Activated CD8-positive, alpha-beta memory T cell treated with anti-CD3 and anti-CD28 coated beads, Interleukin-2, amount 10 ng/mL, durations not matched to agents 7 days and 5 days (primary cell): ENCODE measurements around the gene LRRC3. TPM values are rescaled to one million over a fixed set of nuclear protein-coding genes. Genes with fewer than 3 reads are reported as not detected.

Experiments
- ATAC-seq: fragments of 150-1000 bp; cut with Tn5 transposase; one replicate; pipeline ENCODE4 v1.10.0; 2021; ENCODE audit warnings: moderate library complexity
- CTCF ChIA-PET: fragments of 350-600 bp; sonication (Branson Sonifier 250); formaldehyde crosslinking; loops from one replicate; lab custom pipeline; 2021; ENCODE audit warnings: antibody characterized with exemption; lab: Charles Lee
- DNase-seq: peaks from one replicate; pipeline ENCODE4 v3.0.0-alpha.2; 2020
- H3K27ac Mint-ChIP-seq: one replicate; pipeline ENCODE4 v1.8.0; 2021; ENCODE audit warnings: mild to moderate bottlenecking, mixed read lengths
- H3K27me3 Mint-ChIP-seq: one replicate; pipeline ENCODE4 v1.8.0; 2021; ENCODE audit warnings: mixed read lengths
- H3K36me3 Mint-ChIP-seq: one replicate; pipeline ENCODE4 v1.8.0; 2021; ENCODE audit warnings: mild to moderate bottlenecking, mixed read lengths
- H3K4me1 Mint-ChIP-seq: one replicate; pipeline ENCODE4 v1.8.0; 2021; ENCODE audit warnings: mixed read lengths
- H3K4me3 Mint-ChIP-seq: one replicate; pipeline ENCODE4 v1.8.0; 2021; ENCODE audit warnings: mild to moderate bottlenecking, moderate library complexity, mixed read lengths
- H3K9me3 Mint-ChIP-seq: one replicate; pipeline ENCODE4 v1.8.0; 2022; ENCODE audit warnings: low read depth, mixed read lengths
- total RNA-seq, 2 experiments: library from RNA; stranded (reverse); gene quantifications; one replicate each; pipeline ENCODE4 v1.2.3, GENCODE V29; 2021

Gene LRRC3
- total RNA-seq, 2 experiments from 2014 or later, result 2.3 to 3.9 TPM

DNA sequence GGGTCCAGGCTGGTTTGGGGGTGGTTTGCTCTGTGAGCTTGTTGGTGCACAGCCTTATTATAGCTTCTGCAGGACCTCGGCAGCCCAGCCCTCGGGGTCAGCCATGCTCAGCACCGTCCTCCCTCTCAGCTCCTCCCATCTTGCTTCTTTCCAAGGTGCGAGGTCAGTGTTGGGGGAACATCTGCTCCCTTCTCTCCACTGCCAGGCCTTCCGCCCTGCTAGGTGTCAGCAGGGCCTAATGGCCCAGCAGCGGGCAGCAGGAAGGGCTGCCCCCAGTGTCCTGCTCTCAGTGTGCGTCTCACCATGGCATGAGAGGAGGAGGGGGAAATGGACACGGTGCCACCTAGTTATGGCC, 36.5 kb upstream of the LRRC3 start:
- no peak for DNase-seq
- H3K4me1 Mint-ChIP-seq, result no peaks in the 10 kb centered on the region
- no peak overlapping the region for H3K4me3 Mint-ChIP-seq
- CTCF ChIA-PET, result no interaction called here
- peaks cover 6% of the 10 kb centered on the region for H3K9me3 Mint-ChIP-seq
- peaks cover 28% of the 10 kb centered on the region for H3K36me3 Mint-ChIP-seq
- H3K27me3 Mint-ChIP-seq, result no peaks in the 10 kb centered on the region
- no peak for ATAC-seq
- no peak overlapping the region for H3K27ac Mint-ChIP-seq

GRCh38 chr21:44419679-44420078, 35.6 kb upstream of the LRRC3 start:
- no peaks in the 10 kb centered on the region for H3K4me1 Mint-ChIP-seq
- peaks cover 22% of the 10 kb centered on the region for H3K36me3 Mint-ChIP-seq
- no peaks in the 10 kb centered on the region for H3K27me3 Mint-ChIP-seq
- H3K4me3 Mint-ChIP-seq, result no peak overlapping the region
- H3K27ac Mint-ChIP-seq, result no peak overlapping the region
- ATAC-seq, result no peak
- H3K9me3 Mint-ChIP-seq, result peaks cover 6% of the 10 kb centered on the region
- DNase-seq, result no peak
- CTCF ChIA-PET, result no interaction called here

DNA sequence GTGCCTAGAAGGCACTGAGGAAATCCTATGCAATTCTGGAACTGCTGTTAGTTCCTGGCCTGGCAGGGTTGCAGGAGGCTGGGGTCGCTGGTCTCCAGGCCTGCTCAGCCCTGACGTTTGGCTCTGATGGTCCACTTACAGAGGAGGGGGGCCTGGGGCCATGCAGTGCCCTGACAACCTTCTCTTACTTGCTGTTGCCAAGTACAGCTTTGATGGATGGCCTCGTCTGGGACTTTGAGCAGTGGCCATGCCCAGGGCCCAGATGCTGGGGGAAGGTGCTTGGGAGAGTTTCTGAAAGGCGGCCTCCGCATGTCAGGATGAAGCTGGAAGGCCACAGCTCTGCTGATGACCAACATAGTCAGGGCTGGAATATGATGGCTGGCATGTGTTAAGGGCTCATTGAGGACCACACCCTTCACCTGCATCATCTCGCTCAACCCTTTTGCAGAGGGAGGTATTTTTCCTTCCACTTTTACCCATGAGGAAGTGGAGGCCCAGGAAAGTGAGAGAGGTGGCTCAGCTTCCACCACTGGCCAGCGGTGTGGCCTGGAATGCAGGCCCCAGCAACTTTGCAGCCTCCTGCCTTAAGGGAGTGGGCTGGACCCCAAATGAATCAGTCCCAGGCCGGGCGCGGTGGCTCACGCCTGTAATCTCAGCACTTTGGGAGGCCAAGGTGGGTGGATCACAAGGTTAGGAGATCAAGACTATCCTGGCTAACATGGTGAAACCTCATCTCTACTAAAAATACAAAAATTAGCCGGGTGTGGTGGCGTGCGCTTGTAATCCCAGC, 34.7 kb upstream of the LRRC3 start:
- Mint-ChIP-seq H3K4me3 (no peak overlapping the region), H3K27ac (no peak overlapping the region), H3K4me1 (no peaks in the 10 kb centered on the region), H3K36me3 (peaks cover 18% of the 10 kb centered on the region), H3K27me3 (no peaks in the 10 kb centered on the region), H3K9me3 (peaks cover 6% of the 10 kb centered on the region)
- CTCF ChIA-PET, result no interaction called here
- DNase-seq, result no peak
- no peak for ATAC-seq

DNA sequence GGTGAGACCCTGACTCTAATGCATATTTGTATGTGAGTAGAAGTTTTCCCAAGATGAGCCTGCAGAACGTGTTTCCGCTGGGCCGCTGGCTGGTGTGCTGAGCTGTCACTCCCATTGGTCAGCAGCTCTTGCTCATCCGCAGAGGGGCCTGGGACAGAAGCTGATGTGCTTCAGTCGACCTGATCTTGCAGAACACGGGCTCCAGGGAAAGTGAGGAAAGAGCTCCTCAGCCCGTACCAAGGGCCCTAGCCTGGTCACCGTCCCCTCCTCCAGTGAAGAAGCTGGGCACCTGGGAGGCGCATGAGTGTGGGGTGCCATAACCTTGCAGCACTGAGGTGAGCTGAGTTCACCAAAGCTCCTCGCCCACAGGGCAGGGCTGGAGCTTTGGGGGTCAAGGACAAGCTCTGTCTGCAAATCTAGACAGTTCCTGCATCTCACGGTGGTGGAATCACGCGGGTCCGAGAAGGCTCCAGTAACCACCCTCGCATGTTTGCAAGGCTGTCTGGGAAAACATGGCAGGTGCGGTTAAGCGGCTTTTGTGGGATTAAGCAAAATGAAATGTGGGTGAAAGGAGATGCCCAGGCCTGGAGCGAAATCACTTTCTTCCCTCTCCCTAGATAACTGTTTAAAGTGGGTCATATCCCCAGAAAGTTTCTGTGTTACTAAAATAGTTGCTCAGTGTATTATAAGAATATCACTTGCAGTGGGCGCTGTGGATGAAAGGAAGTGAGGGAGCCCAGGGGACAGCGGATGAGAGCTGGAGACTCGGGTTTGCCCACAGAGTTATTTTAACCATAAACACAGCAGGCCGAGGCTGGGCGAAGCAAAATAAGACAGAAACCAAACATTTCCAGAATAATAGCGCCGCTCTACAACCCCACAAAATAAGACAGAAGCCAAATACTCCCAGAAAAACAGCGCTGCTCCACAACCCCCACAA, 33.1 kb upstream of the LRRC3 start:
- DNase-seq (no peak), ATAC-seq (no peak)
- no peak overlapping the region for H3K27ac Mint-ChIP-seq
- H3K9me3 Mint-ChIP-seq, result peaks cover 6% of the 10 kb centered on the region
- peaks cover 19% of the 10 kb centered on the region for H3K36me3 Mint-ChIP-seq
- CTCF ChIA-PET, result no interaction called here
- no peaks in the 10 kb centered on the region for H3K27me3 Mint-ChIP-seq
- H3K4me3 Mint-ChIP-seq, result no peak overlapping the region
- no peaks in the 10 kb centered on the region for H3K4me1 Mint-ChIP-seq

GRCh38 chr21:44423312-44423821, 31.9 kb upstream of the LRRC3 start:
- ATAC-seq (no peak), DNase-seq (no peak)
- Mint-ChIP-seq H3K27me3 (no peaks in the 10 kb centered on the region), H3K9me3 (peaks cover 6% of the 10 kb centered on the region), H3K27ac (no peak overlapping the region), H3K4me3 (no peak overlapping the region), H3K36me3 (peaks cover 18% of the 10 kb centered on the region), H3K4me1 (no peaks in the 10 kb centered on the region)
- CTCF ChIA-PET, result no interaction called here

GRCh38 chr21:44423941-44424607, 31.2 kb upstream of the LRRC3 start:
- ATAC-seq, result no peak

DNA sequence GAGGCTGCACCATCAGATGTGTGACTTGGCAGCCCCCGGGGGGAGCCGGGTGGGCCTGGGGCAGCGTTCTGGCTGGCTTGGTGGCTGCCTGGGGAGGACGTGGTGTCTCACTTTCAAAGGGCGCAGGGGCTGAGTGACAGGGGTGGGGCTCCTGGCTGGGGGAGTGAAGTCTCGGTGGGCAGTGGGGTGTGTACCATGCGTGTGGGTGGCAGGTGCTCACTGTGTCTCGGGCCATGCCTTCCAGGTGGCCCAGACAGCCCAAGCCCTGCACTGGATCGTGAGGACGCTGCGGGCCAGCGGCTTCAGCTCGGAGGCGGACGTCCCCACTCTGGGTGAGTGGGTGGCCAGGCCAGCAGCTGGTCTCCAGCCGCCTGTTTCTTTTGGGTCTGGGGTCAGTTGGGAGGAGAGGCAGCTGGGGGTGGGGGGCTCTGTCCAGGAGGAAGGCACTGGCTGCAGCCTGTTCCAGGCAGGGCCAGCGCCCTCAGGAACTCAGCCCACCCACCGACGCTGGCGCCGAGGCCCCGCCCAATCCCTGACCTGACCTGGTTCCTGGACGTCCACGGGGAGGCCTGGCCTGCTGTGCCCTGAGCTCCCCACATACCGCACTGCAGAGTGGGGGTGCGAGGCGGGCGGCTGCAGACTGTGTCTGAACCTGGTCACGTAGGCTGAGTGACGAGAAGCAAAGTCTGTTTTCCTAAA, 30.6 kb upstream of the LRRC3 start:
- no peak overlapping the region for H3K27ac Mint-ChIP-seq
- no peaks in the 10 kb centered on the region for H3K4me1 Mint-ChIP-seq
- CTCF ChIA-PET, result no interaction called here
- H3K4me3 Mint-ChIP-seq, result no peak overlapping the region
- no peak for DNase-seq
- H3K36me3 Mint-ChIP-seq, result peaks cover 9% of the 10 kb centered on the region
- no peak for ATAC-seq
- H3K9me3 Mint-ChIP-seq, result peaks cover 5% of the 10 kb centered on the region
- no peaks in the 10 kb centered on the region for H3K27me3 Mint-ChIP-seq

More at GRCh38 chr21:44423941-44424607, 31.2 kb upstream of the LRRC3 start:
- CTCF ChIA-PET, result no interaction called here
- Mint-ChIP-seq H3K36me3 (peaks cover 16% of the 10 kb centered on the region), H3K27ac (no peak overlapping the region), H3K9me3 (peaks cover 8% of the 10 kb centered on the region), H3K27me3 (no peaks in the 10 kb centered on the region), H3K4me1 (no peaks in the 10 kb centered on the region), H3K4me3 (no peak overlapping the region)
- no peak for DNase-seq

GRCh38 chr21:44425307-44425894, 29.9 kb upstream of the LRRC3 start:
- peaks cover 9% of the 10 kb centered on the region for H3K36me3 Mint-ChIP-seq
- H3K4me1 Mint-ChIP-seq, result no peaks in the 10 kb centered on the region
- H3K9me3 Mint-ChIP-seq, result peaks cover 9% of the 10 kb centered on the region
- no peak overlapping the region for H3K27ac Mint-ChIP-seq
- no peak overlapping the region for H3K4me3 Mint-ChIP-seq
- no peaks in the 10 kb centered on the region for H3K27me3 Mint-ChIP-seq
- no peak for DNase-seq
- ATAC-seq, result no peak
- CTCF ChIA-PET, result interaction anchor here (1.7 kb wide), 1 partner anchor 33 kb away, joined by 4 read pairs; no protein-coding TSS in a partner anchor

GRCh38 chr21:44425895-44426662, 29.2 kb upstream of the LRRC3 start:
- no peaks in the 10 kb centered on the region for H3K27me3 Mint-ChIP-seq
- H3K4me1 Mint-ChIP-seq, result no peaks in the 10 kb centered on the region
- H3K27ac Mint-ChIP-seq, result no peak overlapping the region
- peaks cover 11% of the 10 kb centered on the region for H3K36me3 Mint-ChIP-seq
- no peak for DNase-seq
- H3K4me3 Mint-ChIP-seq, result no peak overlapping the region
- peaks cover 11% of the 10 kb centered on the region for H3K9me3 Mint-ChIP-seq
- ATAC-seq, result no peak
- CTCF ChIA-PET, result interaction anchor here (1.7 kb wide), 1 partner anchor 32 kb away, joined by 4 read pairs; no protein-coding TSS in a partner anchor

DNA sequence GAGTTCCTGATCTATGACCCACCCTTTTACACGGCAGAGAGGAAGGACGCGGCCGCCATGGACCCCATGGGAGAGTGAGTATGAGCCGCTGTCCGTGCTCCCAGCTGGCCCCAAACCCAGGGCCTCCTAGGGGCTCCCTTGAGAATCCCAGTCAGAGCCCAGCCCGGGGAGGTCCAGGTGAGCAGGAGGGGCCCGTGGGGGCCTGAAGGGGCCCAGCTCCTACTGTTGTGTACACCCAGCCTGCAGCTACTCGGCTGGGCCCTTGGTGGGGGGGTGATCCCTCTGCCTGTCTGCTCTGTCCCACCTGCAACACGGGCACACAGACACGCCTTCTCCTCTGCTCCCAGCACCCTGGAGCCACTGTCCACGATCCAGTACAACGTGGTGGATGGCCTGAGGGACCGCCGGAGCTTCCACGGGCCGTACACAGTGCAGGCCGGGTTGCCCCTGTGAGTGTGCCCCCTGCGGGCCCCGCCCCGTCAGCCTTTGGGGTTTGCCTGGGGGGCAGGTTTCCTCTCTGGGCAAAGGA, 28.6 kb upstream of the LRRC3 start:
- Mint-ChIP-seq H3K9me3 (peaks cover 11% of the 10 kb centered on the region), H3K27me3 (no peaks in the 10 kb centered on the region), H3K27ac (no peak overlapping the region), H3K4me3 (no peak overlapping the region), H3K36me3 (peaks cover 11% of the 10 kb centered on the region), H3K4me1 (no peaks in the 10 kb centered on the region)
- CTCF ChIA-PET, result interaction anchor here (1.7 kb wide), 1 partner anchor 31 kb away, joined by 4 read pairs; no protein-coding TSS in a partner anchor
- ATAC-seq (no peak), DNase-seq (no peak)

DNA sequence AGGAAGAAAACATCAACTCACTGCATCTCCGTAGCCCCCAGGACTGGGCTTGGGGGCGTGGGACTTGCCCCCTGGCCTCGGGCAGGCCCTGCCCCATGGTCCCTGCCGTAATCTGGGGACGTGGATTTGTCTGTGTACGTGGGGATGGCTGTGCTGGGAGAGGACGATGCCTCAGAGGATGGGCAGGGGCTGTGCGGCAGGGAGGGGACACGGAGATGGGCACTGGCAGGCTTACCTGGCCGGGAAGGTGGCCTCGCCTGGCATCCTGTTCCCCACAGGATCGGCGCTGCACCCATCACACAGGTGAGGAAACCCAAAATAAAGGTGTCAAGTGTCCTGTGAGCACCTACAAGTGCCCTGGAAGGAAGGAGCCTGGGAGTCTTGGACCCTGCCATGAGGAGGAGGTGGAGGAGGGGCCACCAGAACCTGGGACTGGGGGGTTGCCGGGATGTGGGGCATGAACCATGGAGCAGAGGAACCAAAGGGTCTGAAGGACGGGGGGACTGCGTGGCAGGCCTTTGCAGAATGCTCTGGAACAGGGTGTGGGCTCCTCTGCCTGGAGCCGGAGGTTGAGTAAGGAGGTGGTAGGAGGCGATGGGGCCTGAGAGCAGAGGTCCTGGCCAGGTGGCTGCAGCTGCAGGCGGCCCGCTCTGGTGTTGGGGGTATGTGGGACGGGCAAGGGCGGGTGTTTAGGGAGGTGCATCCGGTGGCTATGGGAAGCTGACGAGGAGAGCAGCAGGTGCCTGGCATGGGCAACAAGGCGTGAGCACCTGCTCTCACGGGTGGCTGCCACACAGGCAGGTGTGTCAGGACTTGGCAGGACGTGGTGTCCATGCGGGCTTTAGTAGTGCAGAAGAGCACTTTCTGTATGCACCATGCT, 27.8 kb upstream of the LRRC3 start:
- no peak overlapping the region for H3K27ac Mint-ChIP-seq
- DNase-seq, result no peak
- H3K36me3 Mint-ChIP-seq, result peaks cover 12% of the 10 kb centered on the region
- CTCF ChIA-PET, result no interaction called here
- no peaks in the 10 kb centered on the region for H3K27me3 Mint-ChIP-seq
- peak; percentile 13 for ATAC-seq
- no peaks in the 10 kb centered on the region for H3K4me1 Mint-ChIP-seq
- peaks cover 11% of the 10 kb centered on the region for H3K9me3 Mint-ChIP-seq
- no peak overlapping the region for H3K4me3 Mint-ChIP-seq
